ENCODE results near the gene UNC79.

Gene UNC79

DNA sequence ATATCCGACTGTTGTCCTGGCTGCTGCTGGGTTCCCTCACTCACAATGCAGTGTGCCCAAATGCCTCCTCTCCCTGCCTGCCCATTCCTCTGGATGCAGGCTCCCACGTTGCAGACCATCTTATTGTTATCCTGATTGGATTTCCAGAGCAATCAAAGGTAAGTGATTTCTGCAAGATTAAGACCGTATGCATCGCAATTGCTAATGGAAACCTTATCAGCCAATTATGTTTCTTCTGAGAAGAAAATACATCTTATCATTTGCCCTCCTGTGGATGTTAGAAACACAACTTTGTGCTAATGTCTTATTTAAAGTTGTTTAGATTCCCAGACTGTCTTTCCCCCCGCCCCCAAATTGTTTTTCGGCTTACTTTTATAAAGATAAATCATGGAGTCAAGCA is 259.4 kb downstream of the UNC79 start:
- no peaks in the 10 kb centered on the region for H3K9me3 ChIP-seq (ENCODE audit: control insufficient read depth in 1 of 2, low read length in 2 of 2)
- H3K27me3 ChIP-seq (ENCODE audit: low read depth, low read length), result no peaks in the 10 kb centered on the region
- H3K4me1 ChIP-seq (ENCODE audit: control insufficient read depth in 1 of 2, insufficient read depth in 2 of 2, low read length in 2 of 2), result no peaks in the 10 kb centered on the region
- H3K4me3 ChIP-seq (ENCODE audit: low read depth in 1 of 2, low read length in 2 of 2), result no peak overlapping the region
- H3K36me3 ChIP-seq (ENCODE audit: control insufficient read depth in 1 of 2, insufficient read depth in 2 of 2, low read length in 2 of 2), result no peaks in the 10 kb centered on the region
- H3K27ac ChIP-seq (ENCODE audit: low read length), result no peak overlapping the region

DNA sequence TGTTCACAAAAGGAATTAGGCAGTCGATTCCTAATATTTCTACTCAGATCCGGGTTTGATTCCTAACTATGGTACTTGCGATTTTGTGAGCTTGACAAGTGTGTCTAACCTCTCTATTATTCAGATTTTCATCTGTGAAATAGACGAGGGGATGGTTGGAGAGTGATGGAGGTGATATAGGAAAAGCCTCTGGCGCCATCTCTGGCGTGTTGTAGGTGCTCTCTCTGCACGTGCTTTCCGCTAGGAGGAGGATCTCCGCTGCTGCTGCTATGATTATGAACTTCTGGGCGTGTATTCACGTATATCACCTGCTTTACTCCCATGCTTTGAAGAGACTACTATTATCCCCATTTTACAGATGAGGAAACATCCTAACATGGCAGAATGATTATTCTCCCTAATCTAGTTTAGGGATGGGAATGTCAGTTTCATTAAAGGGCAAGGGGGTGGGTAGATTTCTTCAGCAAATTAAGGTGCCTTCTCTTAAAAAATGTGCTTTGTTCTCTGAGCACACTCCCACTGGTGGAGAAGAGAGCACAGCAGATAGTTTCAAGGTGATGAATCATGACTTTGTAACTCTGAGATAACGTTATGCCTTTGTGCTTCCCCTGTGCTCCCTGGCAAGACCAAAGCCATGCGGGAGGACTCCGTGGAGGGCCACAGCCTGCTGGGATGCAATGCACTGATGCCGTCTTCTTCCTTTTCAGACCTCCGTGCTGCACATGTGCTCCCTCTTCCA is 260.5 kb downstream of the UNC79 start:
- H3K27me3 ChIP-seq (ENCODE audit: low read depth, low read length), result no peaks in the 10 kb centered on the region
- no peak overlapping the region for H3K27ac ChIP-seq (ENCODE audit: low read length)
- no peaks in the 10 kb centered on the region for H3K36me3 ChIP-seq (ENCODE audit: control insufficient read depth in 1 of 2, insufficient read depth in 2 of 2, low read length in 2 of 2)
- H3K9me3 ChIP-seq (ENCODE audit: control insufficient read depth in 1 of 2, low read length in 2 of 2), result no peaks in the 10 kb centered on the region
- H3K4me3 ChIP-seq (ENCODE audit: low read depth in 1 of 2, low read length in 2 of 2), result no peak overlapping the region
- no peaks in the 10 kb centered on the region for H3K4me1 ChIP-seq (ENCODE audit: control insufficient read depth in 1 of 2, insufficient read depth in 2 of 2, low read length in 2 of 2)

- no peak overlapping the region for H3K27ac ChIP-seq (ENCODE audit: low read length)
- no peaks in the 10 kb centered on the region for H3K4me1 ChIP-seq (ENCODE audit: control insufficient read depth in 1 of 2, insufficient read depth in 2 of 2, low read length in 2 of 2)
- no peak overlapping the region for H3K4me3 ChIP-seq (ENCODE audit: low read depth in 1 of 2, low read length in 2 of 2)
- no peaks in the 10 kb centered on the region for H3K9me3 ChIP-seq (ENCODE audit: control insufficient read depth in 1 of 2, low read length in 2 of 2)
- H3K36me3 ChIP-seq (ENCODE audit: control insufficient read depth in 1 of 2, insufficient read depth in 2 of 2, low read length in 2 of 2), result no peaks in the 10 kb centered on the region
- H3K27me3 ChIP-seq (ENCODE audit: low read depth, low read length), result no peaks in the 10 kb centered on the region
These were observed 263.2 kb downstream of the UNC79 start for GRCh38 chr14:93693914-93694313.

DNA sequence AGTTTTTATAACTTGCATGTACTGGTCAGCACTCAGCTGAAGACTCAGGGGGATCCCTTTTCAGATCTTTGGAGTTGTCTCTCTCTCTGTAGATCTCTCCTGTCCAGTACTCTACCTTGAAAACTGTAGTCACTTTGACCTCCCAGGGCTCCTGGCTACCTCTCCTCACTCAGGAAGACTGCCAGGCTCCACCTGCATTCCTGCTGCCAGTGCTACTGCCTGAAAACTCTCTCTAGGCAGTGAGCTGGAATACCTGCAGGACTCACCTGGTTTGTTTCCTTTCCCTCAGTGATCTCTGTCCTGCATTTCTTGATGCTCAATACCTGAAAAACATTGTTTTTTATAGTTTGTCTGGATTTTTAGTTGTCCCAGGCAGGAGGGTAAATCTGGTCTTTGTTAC is 270.2 kb downstream of the UNC79 start:
- Histone ChIP-seq H3K27me3 (ENCODE audit: low read depth, low read length) (no peaks in the 10 kb centered on the region), H3K4me3 (ENCODE audit: low read depth in 1 of 2, low read length in 2 of 2) (no peak overlapping the region), H3K27ac (ENCODE audit: low read length) (no peak overlapping the region), H3K4me1 (ENCODE audit: control insufficient read depth in 1 of 2, insufficient read depth in 2 of 2, low read length in 2 of 2) (no peaks in the 10 kb centered on the region), H3K9me3 (ENCODE audit: control insufficient read depth in 1 of 2, low read length in 2 of 2) (no peaks in the 10 kb centered on the region), H3K36me3 (ENCODE audit: control insufficient read depth in 1 of 2, insufficient read depth in 2 of 2, low read length in 2 of 2) (no peaks in the 10 kb centered on the region)

GRCh38 chr14:93701562-93701961 is 270.8 kb downstream of the UNC79 start:
- no peaks in the 10 kb centered on the region for H3K36me3 ChIP-seq (ENCODE audit: control insufficient read depth in 1 of 2, insufficient read depth in 2 of 2, low read length in 2 of 2)
- H3K27ac ChIP-seq (ENCODE audit: low read length), result no peak overlapping the region
- H3K4me1 ChIP-seq (ENCODE audit: control insufficient read depth in 1 of 2, insufficient read depth in 2 of 2, low read length in 2 of 2), result no peaks in the 10 kb centered on the region
- H3K9me3 ChIP-seq (ENCODE audit: control insufficient read depth in 1 of 2, low read length in 2 of 2), result no peaks in the 10 kb centered on the region
- no peak overlapping the region for H3K4me3 ChIP-seq (ENCODE audit: low read depth in 1 of 2, low read length in 2 of 2)
- H3K27me3 ChIP-seq (ENCODE audit: low read depth, low read length), result no peaks in the 10 kb centered on the region

- no peaks in the 10 kb centered on the region for H3K9me3 ChIP-seq (ENCODE audit: control insufficient read depth in 1 of 2, low read length in 2 of 2)
- no peaks in the 10 kb centered on the region for H3K4me1 ChIP-seq (ENCODE audit: control insufficient read depth in 1 of 2, insufficient read depth in 2 of 2, low read length in 2 of 2)
- H3K27me3 ChIP-seq (ENCODE audit: low read depth, low read length), result no peaks in the 10 kb centered on the region
- no peak overlapping the region for H3K4me3 ChIP-seq (ENCODE audit: low read depth in 1 of 2, low read length in 2 of 2)
- H3K36me3 ChIP-seq (ENCODE audit: control insufficient read depth in 1 of 2, insufficient read depth in 2 of 2, low read length in 2 of 2), result no peaks in the 10 kb centered on the region
- no peak overlapping the region for H3K27ac ChIP-seq (ENCODE audit: low read length)
These were observed 272.2 kb downstream of the UNC79 start for GRCh38 chr14:93702946-93703345.

DNA sequence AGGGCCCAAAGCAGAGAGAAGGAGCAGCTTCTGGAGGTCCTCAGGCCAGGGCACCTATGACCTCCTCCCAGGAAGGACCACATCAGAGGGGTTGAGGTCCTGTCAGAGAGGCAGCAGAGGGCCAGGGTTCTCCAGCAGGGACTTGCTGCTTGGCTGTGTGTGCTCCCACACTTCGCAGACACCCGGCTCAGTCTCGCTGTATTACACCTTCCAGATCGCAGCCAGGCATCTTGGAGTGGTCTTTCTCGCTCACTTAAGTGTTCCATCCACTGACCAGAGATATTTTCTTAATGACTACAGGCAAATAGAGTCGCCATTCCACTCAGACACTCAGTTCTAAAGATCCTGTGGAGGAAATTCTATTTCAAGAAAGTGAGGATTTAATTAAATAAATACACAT is 273.2 kb downstream of the UNC79 start:
- Histone ChIP-seq H3K27me3 (ENCODE audit: low read depth, low read length) (no peaks in the 10 kb centered on the region), H3K27ac (ENCODE audit: low read length) (no peak overlapping the region), H3K9me3 (ENCODE audit: control insufficient read depth in 1 of 2, low read length in 2 of 2) (no peaks in the 10 kb centered on the region), H3K36me3 (ENCODE audit: control insufficient read depth in 1 of 2, insufficient read depth in 2 of 2, low read length in 2 of 2) (no peaks in the 10 kb centered on the region), H3K4me1 (ENCODE audit: control insufficient read depth in 1 of 2, insufficient read depth in 2 of 2, low read length in 2 of 2) (no peaks in the 10 kb centered on the region), H3K4me3 (ENCODE audit: low read depth in 1 of 2, low read length in 2 of 2) (no peak overlapping the region)

- Histone ChIP-seq H3K36me3 (ENCODE audit: control insufficient read depth in 1 of 2, insufficient read depth in 2 of 2, low read length in 2 of 2) (no peaks in the 10 kb centered on the region), H3K27ac (ENCODE audit: low read length) (no peak overlapping the region), H3K9me3 (ENCODE audit: control insufficient read depth in 1 of 2, low read length in 2 of 2) (no peaks in the 10 kb centered on the region), H3K4me1 (ENCODE audit: control insufficient read depth in 1 of 2, insufficient read depth in 2 of 2, low read length in 2 of 2) (no peaks in the 10 kb centered on the region), H3K27me3 (ENCODE audit: low read depth, low read length) (no peaks in the 10 kb centered on the region), H3K4me3 (ENCODE audit: low read depth in 1 of 2, low read length in 2 of 2) (no peak overlapping the region)
These were observed 274.9 kb downstream of the UNC79 start for GRCh38 chr14:93705513-93706156.

- Histone ChIP-seq H3K27me3 (ENCODE audit: low read depth, low read length) (no peaks in the 10 kb centered on the region), H3K9me3 (ENCODE audit: control insufficient read depth in 1 of 2, low read length in 2 of 2) (no peaks in the 10 kb centered on the region), H3K27ac (ENCODE audit: low read length) (no peak overlapping the region), H3K4me1 (ENCODE audit: control insufficient read depth in 1 of 2, insufficient read depth in 2 of 2, low read length in 2 of 2) (no peaks in the 10 kb centered on the region), H3K36me3 (ENCODE audit: control insufficient read depth in 1 of 2, insufficient read depth in 2 of 2, low read length in 2 of 2) (no peaks in the 10 kb centered on the region), H3K4me3 (ENCODE audit: low read depth in 1 of 2, low read length in 2 of 2) (no peak overlapping the region)
These were observed 275.7 kb downstream of the UNC79 start for GRCh38 chr14:93706360-93706955.

DNA sequence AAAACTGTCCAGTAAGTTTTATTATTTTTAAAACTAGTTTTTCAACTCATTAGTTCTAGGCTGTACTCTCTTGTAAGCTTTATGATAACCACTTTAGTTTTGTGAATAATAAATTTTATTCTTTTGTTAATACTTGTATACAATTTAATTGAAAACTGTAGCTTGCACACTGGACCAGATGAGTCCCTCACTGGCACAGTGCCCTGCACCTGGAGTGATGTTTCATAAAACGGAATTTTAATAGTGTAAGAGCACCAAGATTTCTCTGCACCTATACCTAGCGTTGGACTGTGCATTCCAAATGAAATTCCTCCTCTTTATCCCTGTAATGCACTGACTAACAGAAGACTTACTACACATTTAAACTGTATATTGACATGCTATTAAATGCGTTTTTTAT is 276.7 kb downstream of the UNC79 start:
- Histone ChIP-seq H3K27ac (ENCODE audit: low read length) (no peak overlapping the region), H3K27me3 (ENCODE audit: low read depth, low read length) (no peaks in the 10 kb centered on the region), H3K9me3 (ENCODE audit: control insufficient read depth in 1 of 2, low read length in 2 of 2) (no peaks in the 10 kb centered on the region), H3K36me3 (ENCODE audit: control insufficient read depth in 1 of 2, insufficient read depth in 2 of 2, low read length in 2 of 2) (no peaks in the 10 kb centered on the region), H3K4me1 (ENCODE audit: control insufficient read depth in 1 of 2, insufficient read depth in 2 of 2, low read length in 2 of 2) (no peaks in the 10 kb centered on the region), H3K4me3 (ENCODE audit: low read depth in 1 of 2, low read length in 2 of 2) (no peak overlapping the region)

- H3K4me3 ChIP-seq (ENCODE audit: low read depth in 1 of 2, low read length in 2 of 2), result no peak overlapping the region
- no peaks in the 10 kb centered on the region for H3K9me3 ChIP-seq (ENCODE audit: control insufficient read depth in 1 of 2, low read length in 2 of 2)
- H3K36me3 ChIP-seq (ENCODE audit: control insufficient read depth in 1 of 2, insufficient read depth in 2 of 2, low read length in 2 of 2), result no peaks in the 10 kb centered on the region
- no peak overlapping the region for H3K27ac ChIP-seq (ENCODE audit: low read length)
- no peaks in the 10 kb centered on the region for H3K4me1 ChIP-seq (ENCODE audit: control insufficient read depth in 1 of 2, insufficient read depth in 2 of 2, low read length in 2 of 2)
- no peaks in the 10 kb centered on the region for H3K27me3 ChIP-seq (ENCODE audit: low read depth, low read length)
These were observed 277.6 kb downstream of the UNC79 start for GRCh38 chr14:93708311-93708734.

Data from muscle layer of duodenum (tissue), 2 donors.